HG03469 (cell line): ENCODE measurements around the gene ZNF280D.
A peak's percentile ranks its signal among the peaks of the same experiment; 100 is the strongest.

ENCODE experiments used
- ATAC-seq: cut with Tn5 transposase; IDR thresholded peaks from one replicate; pipeline ENCODE4 v1.9.1; 2021; ENCODE audit warnings: mild to moderate bottlenecking, moderate library complexity, moderate number of reproducible peaks; ENCODE audit not compliant: unreplicated experiment

The ZNF280D gene

DNA sequence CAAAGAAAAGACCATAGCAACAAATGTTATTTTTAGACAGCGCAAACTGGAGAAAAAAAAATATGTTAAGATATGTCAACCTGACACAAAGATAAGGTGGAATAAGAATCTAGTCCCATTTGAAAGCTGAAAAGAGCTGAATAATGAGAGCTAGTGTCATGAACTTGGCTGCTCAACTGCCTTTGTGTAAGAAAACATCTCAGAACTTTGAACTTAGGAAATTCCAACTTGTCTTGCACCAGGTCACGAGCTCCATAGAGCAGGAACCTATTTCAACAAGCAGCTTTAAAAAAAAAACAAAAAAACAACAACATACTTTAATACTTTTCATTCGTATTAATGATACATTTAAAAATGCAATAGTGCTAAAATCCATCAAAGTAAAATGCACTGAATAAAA is 79.5 kb downstream of the ZNF280D start:
- ATAC-seq: no peak

DNA sequence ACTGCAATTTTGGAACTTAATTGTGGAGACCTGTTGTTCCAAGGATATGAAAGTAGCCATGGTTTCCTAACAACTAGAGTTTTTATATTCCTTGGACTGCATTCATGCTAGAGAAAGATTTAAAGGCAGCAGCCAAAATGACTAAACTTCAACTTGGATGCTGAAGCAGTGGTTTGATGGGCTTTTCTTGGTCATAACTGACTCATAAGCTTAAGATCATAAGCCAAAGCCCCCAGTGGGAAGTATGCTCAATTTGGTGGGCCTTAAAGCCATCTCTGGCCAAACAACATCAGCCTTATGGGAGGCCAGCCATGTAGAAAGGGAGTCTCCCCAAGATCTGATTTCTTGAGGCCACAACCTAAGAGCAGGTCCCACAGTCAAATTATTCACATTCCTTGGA is 80.2 kb downstream of the ZNF280D start:
- no peak for ATAC-seq

DNA sequence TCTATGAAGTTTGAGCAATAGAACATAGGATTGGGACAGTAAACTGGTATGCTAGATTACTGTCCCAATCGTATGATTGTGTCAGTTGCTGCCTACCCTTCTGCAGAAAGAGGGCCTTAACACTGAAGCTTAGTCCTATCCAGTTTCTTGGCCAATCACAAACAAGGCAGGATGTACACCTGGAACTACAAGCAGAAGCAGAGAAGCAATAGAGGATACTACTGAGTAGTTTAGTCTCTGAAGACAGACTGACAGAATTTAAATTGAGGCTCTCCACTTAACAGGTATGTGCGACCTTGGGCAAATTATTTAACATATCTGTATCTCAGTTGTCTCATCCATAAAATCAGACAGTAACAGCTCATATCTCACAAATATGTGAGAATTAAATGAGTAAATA is 85.0 kb downstream of the ZNF280D start:
- no peak for ATAC-seq

DNA sequence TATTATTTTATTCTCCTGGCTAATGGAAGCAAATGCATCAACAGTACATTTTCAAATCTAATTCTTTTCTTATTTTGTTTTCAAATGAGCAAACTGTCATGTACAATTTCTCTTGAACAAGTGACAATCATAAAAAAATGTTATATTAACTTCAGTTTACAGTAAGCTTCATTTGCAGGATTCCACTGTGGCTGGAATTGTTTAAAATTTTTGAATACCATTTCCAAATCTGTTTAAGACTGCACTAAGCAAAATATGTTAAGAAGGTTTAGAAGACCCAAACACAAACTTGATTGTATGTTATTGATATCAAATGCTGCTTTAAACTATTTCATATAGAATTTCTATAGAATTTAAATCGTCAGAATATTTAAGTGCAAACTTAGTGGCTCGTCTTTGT is 92.8 kb downstream of the ZNF280D start:
- no peak for ATAC-seq

DNA sequence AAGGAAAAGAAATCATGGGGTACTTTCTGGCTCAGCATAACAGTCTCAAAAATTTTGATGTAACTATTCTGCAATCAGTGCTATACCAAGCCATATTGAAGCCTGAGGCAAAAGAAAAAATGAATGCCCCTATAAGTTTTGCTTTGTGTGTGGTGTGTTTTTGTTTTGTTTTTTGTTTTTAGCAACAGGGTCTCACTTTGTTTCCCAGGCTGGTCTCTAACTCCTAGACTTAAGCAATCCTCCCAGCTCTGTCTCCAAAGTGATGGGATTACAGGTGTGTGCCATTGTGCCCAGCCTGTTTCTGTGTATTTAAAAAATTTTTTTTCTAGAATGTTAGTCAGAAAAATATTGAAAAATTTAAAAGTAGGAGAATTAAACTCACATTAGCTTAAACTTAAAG is 93.2 kb downstream of the ZNF280D start:
- no peak for ATAC-seq

DNA sequence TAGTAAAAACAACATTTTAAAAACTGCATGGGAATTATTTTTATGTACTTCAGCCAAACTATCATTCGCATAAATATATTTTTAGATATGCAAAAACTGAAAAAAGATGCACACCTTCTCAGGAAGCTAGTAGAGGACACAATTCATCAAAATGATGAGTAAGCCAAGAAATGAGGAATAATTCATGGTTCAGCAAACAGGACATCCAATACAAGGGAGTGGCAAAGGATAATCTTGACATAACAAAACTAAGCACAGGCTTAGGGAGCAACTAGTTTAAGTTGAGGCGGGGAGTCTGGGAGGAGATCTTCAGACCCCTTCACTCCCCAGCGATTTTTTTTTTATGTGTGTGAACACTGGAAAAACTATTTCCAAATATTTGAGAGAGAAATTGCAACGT is 93.7 kb downstream of the ZNF280D start:
- ATAC-seq: no peak

DNA sequence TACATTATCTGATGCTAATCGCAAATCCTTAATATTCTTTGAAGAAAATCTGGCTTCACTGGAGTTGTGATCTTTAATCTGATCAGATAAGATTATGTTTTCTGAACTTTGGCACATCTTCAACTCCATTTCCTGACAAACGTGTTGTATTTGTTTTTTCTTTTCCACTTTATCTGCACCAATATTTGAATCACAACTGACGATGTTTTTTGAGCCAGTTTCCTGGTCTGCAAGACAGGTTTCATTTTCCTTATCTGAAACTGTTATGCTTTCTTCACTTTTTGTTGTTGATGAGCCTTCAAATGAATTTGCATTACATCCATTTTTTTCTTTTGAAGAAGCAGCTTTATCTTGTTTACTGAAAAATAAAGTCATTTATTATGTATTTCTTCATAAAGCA is 101.5 kb downstream of the ZNF280D start:
- ATAC-seq: no peak

DNA sequence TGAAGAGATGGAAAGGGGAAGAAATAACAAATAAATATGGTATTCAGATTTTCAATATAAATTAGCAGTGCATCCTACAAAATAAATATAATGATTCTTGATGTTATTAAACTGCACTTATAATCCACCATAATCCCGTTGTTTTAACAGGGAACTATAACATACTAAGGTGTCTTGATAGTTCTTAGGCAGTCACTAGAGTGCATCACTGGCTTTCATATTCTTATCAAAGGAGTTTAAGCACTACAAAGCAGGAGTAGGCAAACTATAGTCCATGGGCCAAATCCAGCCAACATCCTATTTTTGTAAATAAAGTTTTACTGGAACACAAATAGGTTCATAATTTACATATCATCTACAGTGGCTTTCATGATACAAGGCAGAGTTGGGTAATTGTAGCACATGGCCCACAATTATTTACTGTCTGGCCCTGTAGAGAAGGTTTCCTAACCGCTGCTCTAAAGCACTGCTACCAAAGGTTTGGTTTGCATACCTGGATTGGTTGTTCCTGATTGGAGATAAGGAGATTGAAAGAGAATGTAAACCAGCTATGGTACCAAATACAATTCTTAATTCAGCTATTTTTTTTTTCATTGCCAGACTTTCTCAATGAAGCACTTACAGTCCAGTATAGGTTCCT is 104.3 kb downstream of the ZNF280D start:
- ATAC-seq: no peak

DNA sequence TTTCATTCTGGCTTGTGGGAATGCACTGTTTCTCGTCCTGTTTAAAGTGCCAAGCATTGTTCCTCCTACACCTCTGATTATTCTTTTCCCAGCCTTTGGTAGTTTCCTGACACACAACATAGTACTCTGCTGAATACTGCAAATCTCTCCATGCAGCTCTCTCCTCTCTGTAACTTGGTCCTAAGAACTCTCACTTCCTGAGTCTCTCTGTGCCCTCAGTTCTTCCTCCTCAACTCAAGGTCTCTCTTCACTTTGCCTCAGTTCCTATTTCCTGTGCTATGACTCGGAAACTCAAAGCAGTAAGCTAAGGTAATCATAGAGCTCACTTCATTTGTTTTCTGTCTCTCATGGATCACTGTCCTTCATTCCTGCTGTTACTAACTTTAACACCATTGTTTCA is 113.4 kb downstream of the ZNF280D start:
- ATAC-seq: no peak

DNA sequence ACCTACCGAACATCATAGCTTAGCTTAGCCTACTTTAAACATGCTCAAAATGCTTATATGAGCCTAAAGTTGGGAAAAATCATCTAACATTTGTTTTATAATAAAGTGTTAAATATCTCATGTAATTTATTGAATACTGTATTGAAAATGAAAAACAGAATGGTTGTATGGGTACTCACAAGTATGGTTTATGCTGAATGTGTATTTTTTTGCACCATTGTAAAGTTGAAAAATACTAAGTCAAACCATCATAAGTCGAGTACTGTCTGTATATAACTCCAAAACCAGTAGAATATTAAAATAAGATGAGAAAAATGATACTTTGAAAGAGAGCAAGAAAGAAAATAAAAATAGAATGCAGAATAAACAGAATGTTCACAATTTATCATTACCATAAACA is 115.7 kb downstream of the ZNF280D start:
- no peak for ATAC-seq

DNA sequence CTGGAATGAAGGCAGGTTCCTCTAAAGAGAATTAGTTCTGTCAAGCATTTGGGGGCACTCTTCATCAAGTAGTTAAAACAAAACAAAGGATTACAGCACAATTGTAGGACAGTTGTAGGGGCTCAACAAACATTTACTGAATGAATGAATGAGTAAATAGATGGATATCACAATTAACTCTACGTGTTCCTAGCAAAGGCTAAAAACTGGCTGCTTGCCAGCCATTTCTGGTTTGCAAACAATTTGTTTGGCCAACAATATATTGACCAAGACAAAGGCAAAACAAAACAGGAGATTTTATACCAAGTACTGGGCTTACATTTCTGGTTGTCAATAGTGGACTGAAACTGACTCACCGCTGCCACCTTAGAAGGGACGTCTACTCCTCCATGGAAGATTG is 116.8 kb downstream of the ZNF280D start:
- ATAC-seq: no peak

DNA sequence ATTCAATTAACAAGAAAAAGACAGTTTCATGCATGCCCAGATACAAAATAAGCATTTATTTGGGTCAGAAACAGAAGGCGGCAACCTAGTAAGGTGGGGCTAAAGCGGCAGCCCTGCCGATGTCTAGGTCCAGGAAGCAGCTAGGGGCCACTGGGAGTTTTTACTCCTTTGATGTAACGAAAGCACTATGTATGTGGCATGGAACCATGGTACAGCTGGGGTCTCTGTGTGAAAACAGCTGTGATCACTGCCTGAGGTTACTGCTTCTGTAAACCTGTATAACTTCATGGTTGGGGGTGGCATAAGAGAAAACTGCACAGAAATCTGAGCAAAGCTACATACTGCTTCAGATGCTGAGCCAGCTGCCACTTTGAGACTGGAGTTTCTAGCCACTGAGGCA is 119.5 kb downstream of the ZNF280D start:
- ATAC-seq: no peak

DNA sequence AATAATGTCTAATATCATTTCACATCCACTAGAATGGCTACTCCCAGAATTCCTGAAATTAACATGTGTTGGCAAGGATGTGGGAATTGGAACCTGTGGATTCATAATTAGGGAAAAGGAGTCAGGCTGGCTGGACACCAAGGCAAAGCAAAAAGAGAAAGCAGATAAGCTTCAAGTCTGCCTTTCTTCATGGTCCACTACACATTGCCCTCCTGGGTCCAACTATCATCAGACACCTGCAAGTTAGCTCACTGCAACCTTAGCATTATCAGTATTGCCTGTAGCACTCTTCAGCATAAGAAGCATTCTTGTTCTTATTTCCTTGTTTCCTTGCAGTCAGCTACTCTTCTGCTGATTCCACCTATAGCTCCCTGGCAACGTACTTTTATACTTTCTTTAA is 124.3 kb downstream of the ZNF280D start:
- no peak for ATAC-seq

DNA sequence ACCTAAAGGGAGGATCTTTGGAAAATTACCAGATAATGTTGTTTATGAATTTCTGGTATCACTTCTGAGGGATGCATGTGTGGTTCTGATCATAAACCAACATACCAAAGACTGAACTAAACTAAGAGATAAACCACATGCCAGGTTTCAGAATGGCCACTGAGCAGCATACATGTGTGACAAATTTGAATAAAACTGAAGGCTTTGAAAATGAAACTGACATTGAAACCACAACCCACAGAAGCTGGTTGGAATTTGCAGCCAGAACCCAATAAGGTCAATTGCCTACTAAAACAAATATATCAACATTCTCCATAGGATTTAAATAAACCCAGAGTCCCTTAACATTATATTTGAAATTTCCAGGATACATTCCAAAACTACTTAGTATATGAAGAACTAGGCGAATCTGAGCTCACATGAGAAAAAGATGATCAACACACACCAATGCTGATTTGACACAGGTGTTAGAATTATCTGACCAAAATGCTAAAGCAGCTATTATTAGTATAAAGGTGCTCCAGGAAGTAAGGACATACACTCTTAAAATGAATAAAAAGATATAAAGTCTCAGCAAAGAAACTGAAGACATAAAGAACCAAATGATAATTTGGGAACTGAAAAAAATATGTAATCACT is 125.0 kb downstream of the ZNF280D start:
- peak; percentile 94 for ATAC-seq

DNA sequence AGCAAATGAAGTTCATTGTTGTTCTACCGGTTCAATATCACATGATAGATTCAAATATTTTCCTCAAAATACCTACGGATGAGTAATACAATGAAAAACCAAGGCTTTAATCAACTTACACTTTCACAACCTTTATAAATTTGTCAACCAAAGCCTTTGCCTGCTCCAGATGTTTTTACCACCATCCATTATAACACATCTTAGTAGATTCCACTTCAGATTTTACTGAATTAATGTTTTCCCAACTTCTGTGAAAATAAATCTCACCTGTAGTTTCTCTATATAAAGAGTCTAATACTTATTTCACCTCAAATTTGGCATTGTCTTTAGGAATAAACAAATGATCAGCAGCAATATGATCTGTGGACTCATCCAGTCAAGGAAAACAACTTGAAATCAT is 131.1 kb downstream of the ZNF280D start:
- no peak for ATAC-seq

DNA sequence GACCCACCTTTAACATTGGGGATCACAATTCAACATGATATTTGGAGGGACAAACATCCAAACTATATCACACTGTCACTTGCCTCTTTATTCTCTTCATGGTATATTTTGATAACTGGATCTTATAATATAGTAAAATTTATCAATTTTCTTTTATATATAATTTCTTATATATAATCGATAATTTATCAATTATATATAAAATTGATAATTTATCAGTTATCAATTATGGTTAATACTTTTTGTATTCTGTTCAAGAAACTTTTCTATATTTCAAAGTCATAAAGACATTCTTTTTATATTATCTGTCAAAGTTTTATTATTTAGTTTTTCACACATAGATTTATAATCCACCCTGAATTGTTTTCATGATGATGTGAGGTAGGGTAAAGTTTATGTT is 132.9 kb downstream of the ZNF280D start:
- no peak for ATAC-seq

DNA sequence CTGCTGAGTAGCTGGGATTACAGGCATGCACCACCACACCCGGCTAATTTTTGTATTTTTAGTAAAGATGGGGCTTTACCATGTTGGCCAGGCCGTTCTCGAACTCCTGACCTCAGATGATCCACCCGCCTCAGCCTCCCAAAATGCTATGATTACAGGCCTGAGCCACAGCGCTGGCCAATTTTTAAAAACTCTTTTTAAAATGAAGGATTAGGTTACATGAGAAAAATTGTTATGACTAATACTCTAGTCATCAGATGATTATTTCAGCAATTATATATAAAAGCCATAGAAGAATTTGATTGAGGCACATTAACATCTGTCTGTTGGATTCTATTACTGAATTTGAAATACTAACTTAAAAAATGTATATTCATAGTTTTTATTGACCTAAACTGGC is 134.3 kb downstream of the ZNF280D start:
- no peak for ATAC-seq

DNA sequence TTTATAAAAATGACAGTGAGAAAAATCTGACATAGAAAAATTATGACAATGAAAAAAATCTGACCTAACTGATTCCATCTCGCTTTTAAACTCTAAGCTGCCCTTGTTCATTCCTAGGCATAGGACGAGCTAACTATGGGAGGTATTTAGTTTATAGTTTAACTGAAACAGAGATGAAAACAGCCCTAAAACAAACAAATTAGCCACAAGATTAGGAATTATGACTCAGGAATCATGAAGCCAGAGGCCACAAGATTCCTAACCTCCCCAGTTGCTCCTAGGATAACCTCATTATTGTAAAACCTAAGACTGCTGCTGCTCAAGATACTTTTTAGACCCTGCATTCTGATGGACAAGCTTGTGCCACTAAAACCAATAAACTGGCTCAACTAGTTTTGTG is 145.6 kb downstream of the ZNF280D start:
- no peak for ATAC-seq

DNA sequence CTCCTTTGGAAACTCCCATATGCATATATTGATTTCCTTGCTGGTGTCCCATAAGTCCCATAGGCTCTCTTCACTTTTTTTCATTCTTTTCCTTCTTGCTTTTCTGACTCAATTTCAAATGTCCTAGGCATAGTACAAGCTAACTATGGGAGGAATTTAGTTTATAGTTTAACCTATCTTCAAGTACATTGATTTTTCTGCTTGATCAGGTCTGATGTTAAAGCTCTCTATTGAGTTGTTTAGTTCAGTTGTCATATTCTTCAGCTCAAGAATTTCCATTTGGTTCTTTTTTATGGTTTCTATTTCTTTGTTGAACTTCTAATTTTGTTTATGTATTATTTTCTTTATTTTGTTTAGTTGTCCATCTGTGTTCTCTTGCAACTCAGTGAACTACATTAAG is 147.1 kb downstream of the ZNF280D start:
- ATAC-seq: no peak

DNA sequence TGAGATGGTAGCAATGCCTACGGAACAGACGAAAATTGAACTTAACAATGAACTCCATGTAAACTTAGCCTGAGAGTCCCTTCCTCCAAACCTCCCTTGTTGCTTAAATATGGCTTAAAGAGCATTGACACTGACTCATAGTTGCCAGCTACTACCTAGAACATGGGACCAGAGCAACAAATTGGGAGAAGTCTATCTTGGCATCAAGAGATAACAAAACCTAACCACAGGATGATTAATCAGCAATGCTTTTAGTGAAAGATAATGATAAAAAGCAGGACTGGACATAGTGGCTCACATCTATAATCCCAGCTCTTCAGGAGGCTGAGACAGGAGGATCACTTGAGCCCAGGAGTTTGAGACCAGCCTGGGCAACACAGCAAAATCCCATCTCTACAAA is 150.5 kb downstream of the ZNF280D start:
- ATAC-seq: no peak
